Astrocyte of the spinal cord (primary cell): Measurements from ENCODE around the gene RPS27L.

ENCODE experiments used
- DNase-seq: peaks from one replicate; pipeline ENCODE4 v3.0.0; 2011; ENCODE audit warnings: low read depth, low spot score
- H3K4me3 ChIP-seq: 2 replicates; pipeline ENCODE4 v1.5.1; 2011; ENCODE audit warnings: low read depth, mild to moderate bottlenecking, low read length, moderate library complexity
- in situ Hi-C: cut with HindIII; loops from 2 replicates; pipeline ENCODE4 v1.10.0; 2017; ENCODE audit warnings: low sequenced_read_pairs
- TF ChIP-seq, protein P1 (sequence below): IDR thresholded peaks from 2 replicates; pipeline ENCODE4 v1.5.1; 2012; ENCODE audit warnings: low read depth, mild to moderate bottlenecking, low read length, inconsistent platforms

Gene RPS27L

DNA sequence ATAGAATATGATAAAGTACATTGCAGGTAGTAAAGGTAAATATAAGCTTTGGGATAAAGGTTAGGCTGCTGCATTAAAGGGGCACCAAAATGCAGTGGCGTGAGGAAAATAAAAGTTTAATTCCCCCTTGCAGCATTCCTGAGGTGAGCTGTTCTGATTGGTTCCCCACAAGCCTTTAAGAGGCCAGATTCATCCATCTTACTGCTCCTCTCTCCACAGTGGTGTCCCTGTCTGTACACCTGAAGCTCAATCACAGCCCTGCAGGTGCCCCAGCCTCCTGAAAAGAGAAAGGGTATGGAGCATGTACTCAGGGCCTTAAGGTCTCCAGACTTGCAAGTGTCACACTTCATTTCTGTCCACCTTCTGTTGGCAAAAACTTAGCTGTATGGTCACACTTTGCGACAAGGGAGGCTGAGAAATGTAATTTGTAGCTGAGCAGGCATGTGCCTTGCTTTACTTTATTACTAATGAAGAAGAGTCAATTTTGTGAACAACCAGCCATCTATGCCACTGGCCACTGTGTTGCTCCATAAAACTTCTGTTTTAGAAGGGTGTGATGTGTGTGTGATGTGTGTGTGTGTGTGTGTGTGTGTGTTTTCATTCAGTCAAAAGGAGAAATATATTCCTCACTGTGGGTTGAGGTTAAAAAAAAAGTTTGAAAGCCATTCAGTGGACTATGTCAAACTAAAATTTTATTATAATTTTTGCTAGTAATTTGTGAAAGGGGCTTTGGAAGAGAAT lies 22.9 kb downstream of the RPS27L start:
- in situ Hi-C loops, result no loop called here
- H3K4me3 ChIP-seq, result no peak overlapping the region
- DNase-seq, result no peak
- TF ChIP-seq, protein P1, sequence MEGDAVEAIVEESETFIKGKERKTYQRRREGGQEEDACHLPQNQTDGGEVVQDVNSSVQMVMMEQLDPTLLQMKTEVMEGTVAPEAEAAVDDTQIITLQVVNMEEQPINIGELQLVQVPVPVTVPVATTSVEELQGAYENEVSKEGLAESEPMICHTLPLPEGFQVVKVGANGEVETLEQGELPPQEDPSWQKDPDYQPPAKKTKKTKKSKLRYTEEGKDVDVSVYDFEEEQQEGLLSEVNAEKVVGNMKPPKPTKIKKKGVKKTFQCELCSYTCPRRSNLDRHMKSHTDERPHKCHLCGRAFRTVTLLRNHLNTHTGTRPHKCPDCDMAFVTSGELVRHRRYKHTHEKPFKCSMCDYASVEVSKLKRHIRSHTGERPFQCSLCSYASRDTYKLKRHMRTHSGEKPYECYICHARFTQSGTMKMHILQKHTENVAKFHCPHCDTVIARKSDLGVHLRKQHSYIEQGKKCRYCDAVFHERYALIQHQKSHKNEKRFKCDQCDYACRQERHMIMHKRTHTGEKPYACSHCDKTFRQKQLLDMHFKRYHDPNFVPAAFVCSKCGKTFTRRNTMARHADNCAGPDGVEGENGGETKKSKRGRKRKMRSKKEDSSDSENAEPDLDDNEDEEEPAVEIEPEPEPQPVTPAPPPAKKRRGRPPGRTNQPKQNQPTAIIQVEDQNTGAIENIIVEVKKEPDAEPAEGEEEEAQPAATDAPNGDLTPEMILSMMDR, result no peak

DNA sequence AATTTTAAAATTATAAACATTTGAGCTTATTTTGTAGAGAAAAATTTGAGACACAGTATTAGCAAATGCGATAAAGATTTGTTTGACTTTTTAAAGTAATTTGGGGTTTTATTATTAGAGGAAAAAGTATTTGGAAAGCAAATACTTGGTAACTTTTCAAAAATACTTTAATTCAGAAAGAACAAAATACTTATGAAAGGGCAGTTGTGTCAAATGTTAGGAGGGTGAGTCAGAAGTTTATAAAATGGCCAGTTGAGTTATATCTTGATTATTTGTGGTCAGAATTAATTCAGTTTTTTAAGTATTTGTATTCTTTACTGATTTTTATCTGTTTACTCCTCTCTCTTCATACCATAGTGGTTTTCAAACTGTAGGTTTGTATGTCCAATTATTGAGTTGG lies 23.5 kb downstream of the RPS27L start:
- H3K4me3 ChIP-seq, result no peak overlapping the region
- in situ Hi-C loops, result no loop called here
- TF ChIP-seq, protein P1, result no peak
- peak; percentile 35 for DNase-seq

DNA sequence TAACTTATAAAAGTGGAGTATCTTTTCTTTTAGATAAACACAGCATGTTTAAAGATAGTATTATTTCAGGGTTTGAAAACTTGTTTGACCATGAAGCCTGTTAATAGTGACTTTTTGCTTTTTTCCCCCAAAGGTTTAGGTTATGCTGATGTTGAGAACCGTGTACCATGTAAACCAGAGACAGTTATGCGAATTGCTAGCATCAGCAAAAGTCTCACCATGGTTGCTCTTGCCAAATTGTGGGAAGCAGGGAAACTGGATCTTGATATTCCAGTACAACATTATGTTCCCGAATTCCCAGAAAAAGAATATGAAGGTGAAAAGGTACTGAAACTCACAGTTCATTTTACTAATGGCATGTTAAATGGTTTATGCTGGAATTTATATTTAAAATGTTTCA lies 30.6 kb downstream of the RPS27L start:
- TF ChIP-seq, protein P1, result no peak
- DNase-seq, result no peak
- in situ Hi-C loops, result no loop called here
- H3K4me3 ChIP-seq, result no peak overlapping the region

DNA sequence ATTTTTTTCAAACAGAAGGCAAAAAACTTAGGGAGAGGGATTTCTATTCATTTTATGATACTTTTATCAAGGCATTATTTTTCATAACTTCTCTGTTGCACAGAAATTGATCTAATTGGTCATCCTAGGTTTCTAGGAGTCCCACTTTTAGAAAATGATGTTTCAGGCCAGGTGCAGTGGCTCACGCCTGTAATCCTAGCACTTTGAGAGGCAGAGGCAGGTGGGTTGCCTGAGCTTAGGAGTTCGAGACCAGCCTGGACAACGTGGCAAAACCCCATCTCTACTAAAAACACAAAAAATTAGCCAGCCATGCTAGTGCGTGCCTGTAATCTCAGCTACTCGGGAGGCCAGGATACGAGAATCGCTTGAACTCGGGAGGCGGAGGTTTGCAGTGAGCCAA lies 32.8 kb downstream of the RPS27L start:
- in situ Hi-C loops, result no loop called here
- no peak overlapping the region for H3K4me3 ChIP-seq
- TF ChIP-seq, protein P1, result no peak
- DNase-seq, result no peak

DNA sequence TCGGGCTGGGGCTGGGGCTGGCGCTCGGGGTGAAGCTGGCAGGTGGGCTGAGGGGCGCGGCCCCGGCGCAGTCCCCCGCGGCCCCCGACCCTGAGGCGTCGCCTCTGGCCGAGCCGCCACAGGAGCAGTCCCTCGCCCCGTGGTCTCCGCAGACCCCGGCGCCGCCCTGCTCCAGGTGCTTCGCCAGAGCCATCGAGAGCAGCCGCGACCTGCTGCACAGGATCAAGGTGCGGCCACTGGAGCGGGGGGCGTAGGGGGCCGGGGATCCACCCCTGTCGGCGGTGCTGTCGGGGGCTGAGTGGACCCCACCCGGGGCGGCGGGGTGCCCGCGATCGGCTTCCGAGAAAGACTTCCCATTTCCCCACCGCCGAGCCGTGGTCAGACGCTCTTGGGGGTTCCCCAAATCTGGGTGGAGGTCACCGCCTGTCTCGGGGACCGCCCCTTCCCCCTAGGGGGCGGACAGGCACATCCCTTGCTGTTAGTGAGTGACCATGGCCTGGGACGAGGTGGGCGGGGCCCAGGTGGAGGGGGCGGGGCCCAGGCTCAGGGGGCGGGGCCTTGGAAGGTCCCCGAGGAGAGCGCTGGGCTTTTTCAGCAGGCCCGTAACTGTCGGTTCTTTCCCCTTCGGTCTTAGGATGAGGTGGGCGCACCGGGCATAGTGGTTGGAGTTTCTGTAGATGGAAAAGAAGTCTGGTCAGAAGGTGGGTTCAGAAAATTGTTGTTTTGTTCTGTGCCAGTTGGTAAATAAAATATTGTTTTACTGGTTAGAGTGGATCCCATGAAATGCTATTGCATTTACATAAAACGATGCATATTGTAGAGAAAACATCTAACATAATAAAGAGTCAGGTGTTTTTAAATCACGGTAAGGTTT lies 35.0 kb downstream of the RPS27L start:
- in situ Hi-C loops, result no loop called here
- TF ChIP-seq, protein P1, result peak; percentile 15
- peak; percentile 58 for DNase-seq

DNA sequence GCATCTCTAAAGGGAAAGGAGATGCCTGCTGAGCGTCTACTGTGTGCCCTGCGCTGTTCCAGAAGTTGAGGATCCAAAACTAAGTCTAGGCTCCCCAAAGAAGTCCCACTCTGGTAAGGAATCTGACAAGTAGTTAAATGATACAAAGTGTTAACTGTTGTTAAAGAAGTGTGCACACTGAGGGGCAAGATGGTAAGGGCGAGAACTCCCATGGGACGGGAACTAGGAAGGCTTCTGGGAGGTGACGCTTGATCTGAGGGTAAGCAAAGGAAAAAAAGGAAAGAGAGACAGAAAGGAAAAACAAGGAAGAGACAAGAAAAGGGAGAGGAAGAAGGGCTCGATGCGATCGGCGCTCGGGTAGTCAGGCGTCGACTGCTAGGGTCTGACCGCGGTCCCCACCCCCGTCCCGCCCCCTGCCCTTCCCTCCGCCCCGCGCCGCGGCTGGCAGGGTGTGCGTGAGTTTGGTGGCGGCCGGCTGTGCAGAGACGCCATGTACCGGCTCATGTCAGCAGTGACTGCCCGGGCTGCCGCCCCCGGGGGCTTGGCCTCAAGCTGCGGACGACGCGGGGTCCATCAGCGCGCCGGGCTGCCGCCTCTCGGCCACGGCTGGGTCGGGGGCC lies 35.8 kb downstream of the RPS27L start, which contains the start of gene LACTB:
LACTB (plus strand) TSS at position 480 of the 620 bp plus-strand sequence; CDS start at position 491, 11 bp downstream.
- in situ Hi-C loops, result no loop called here
- TF ChIP-seq, protein P1, result no peak
- peak; percentile 84 for DNase-seq
- peak within 1 kb of the TSS; percentile 81 for H3K4me3 ChIP-seq

More for the DNA sequence above, 35.0 kb downstream of the RPS27L start:
- peak overlapping the region; percentile 81 for H3K4me3 ChIP-seq
